Renal pelvis (tissue), 4 donors: ENCODE measurements around the gene EPB41L5. TPM values are rescaled to one million over a fixed set of nuclear protein-coding genes. Genes with fewer than 3 reads are reported as not detected.
A peak's percentile ranks its signal among the peaks of the same experiment; 100 is the strongest.
"Not testable (repeated sequence)": the region's sequence is repeated elsewhere in the genome, so short reads cannot be mapped to it uniquely, and the experiment has no call there.

Source experiments
- DNase-seq: peaks from one replicate; pipeline ENCODE4 v3.0.0-alpha.2; 2013
- polyA plus RNA-seq, 3 donors: library from polyadenylated mRNA; unstranded; fragments of 120-200 nt; gene quantifications; one replicate each; pipeline ENCODE4 v1.2.1, GENCODE V29; 2013; ENCODE audit not compliant: insufficient read length in 3 of 3

Gene EPB41L5
- polyA plus RNA-seq, 3 donors = 83.0 to 108 (median 88.1) TPM

- not testable (repeated sequence) for DNase-seq
Measured at GRCh38 chr2:120022505-120022904, 9.6 kb downstream of the EPB41L5 start.

GRCh38 chr2:120026890-120027289 lies 14.0 kb downstream of the EPB41L5 start:
- DNase-seq = no peak

- no peak for DNase-seq
Measured at GRCh38 chr2:120028795-120029194, 15.9 kb downstream of the EPB41L5 start.

- no peak for DNase-seq
Measured at GRCh38 chr2:120029672-120030640, 17.1 kb downstream of the EPB41L5 start.

- no peak for DNase-seq
Measured at GRCh38 chr2:120032297-120032696, 19.4 kb downstream of the EPB41L5 start.

GRCh38 chr2:120034027-120034426 lies 21.1 kb downstream of the EPB41L5 start:
- DNase-seq = no peak

GRCh38 chr2:120034621-120035020 lies 21.7 kb downstream of the EPB41L5 start:
- DNase-seq = peak; percentile 10

- DNase-seq = peak; percentile 17
Measured at GRCh38 chr2:120036145-120036544, 23.3 kb downstream of the EPB41L5 start.

- no peak for DNase-seq
Measured at GRCh38 chr2:120037995-120038541, 25.2 kb downstream of the EPB41L5 start.

- no peak for DNase-seq
Measured at GRCh38 chr2:120042359-120042758, 29.5 kb downstream of the EPB41L5 start.

- no peak for DNase-seq
Measured at GRCh38 chr2:120044336-120044735, 31.5 kb downstream of the EPB41L5 start.

GRCh38 chr2:120045775-120046174 lies 32.9 kb downstream of the EPB41L5 start:
- not testable (repeated sequence) for DNase-seq

GRCh38 chr2:120046252-120046651 lies 33.4 kb downstream of the EPB41L5 start:
- DNase-seq = not testable (repeated sequence)

- no peak for DNase-seq
Measured at GRCh38 chr2:120052597-120052996, 39.7 kb downstream of the EPB41L5 start.

- DNase-seq = no peak
Measured at GRCh38 chr2:120053891-120054290, 41.0 kb downstream of the EPB41L5 start.

- no peak for DNase-seq
Measured at GRCh38 chr2:120059483-120059882, 46.6 kb downstream of the EPB41L5 start.

- DNase-seq = no peak
Measured at GRCh38 chr2:120060088-120060623, 47.3 kb downstream of the EPB41L5 start.

GRCh38 chr2:120064664-120065063 lies 51.8 kb downstream of the EPB41L5 start:
- DNase-seq = peak; percentile 28

- peak; percentile 31 for DNase-seq
Measured at GRCh38 chr2:120066800-120067547, 54.1 kb downstream of the EPB41L5 start.

- DNase-seq = not testable (repeated sequence)
Measured at GRCh38 chr2:120068040-120068658, 55.3 kb downstream of the EPB41L5 start.

- DNase-seq = no peak
Measured at GRCh38 chr2:120075545-120075944, 62.7 kb downstream of the EPB41L5 start.

- no peak for DNase-seq
Measured at GRCh38 chr2:120077896-120078295, 65.0 kb downstream of the EPB41L5 start.
